HepG2 (cell line): ENCODE measurements around the gene CGREF1. TPM values are rescaled to one million over a fixed set of nuclear protein-coding genes. Genes with fewer than 3 reads are reported as not detected.

ENCODE experiments used
- GABPB1 ChIP-seq: IDR thresholded peaks from 2 replicates; pipeline ENCODE4 v1.6.1; 2016; ENCODE audit warnings: mild to moderate bottlenecking, missing genetic modification reagents, moderate library complexity, missing compliant biosample characterization
- GFI1 ChIP-seq: sonication (generic); formaldehyde crosslinking; IDR thresholded peaks from 2 replicates; pipeline ENCODE4 v1.5.0; 2020; ENCODE audit warnings: missing genetic modification reagents, mild to moderate bottlenecking, borderline replicate concordance
- HHEX ChIP-seq: IDR thresholded peaks from 2 replicates; pipeline ENCODE4 v1.6.1; 2016; ENCODE audit warnings: control low read depth
- IKZF4 ChIP-seq: sonication (generic); formaldehyde crosslinking; IDR thresholded peaks from 2 replicates; pipeline ENCODE4 v1.5.1; 2020; ENCODE audit warnings: borderline replicate concordance, mild to moderate bottlenecking, low read depth, missing genetic modification reagents; ENCODE audit errors: not compliant biosample characterization
- KLF12 ChIP-seq: sonication (generic); formaldehyde crosslinking; IDR thresholded peaks from 2 replicates; pipeline ENCODE4 v1.4.0; 2020; ENCODE audit warnings: missing genetic modification reagents, borderline replicate concordance
- MTF1 ChIP-seq: sonication (generic); formaldehyde crosslinking; IDR thresholded peaks from 2 replicates; pipeline ENCODE4 v1.5.0; 2020; ENCODE audit warnings: missing genetic modification reagents
- NCOA2 ChIP-seq: sonication (generic); formaldehyde crosslinking; IDR thresholded peaks from 2 replicates; pipeline ENCODE4 v1.8.0; 2022; ENCODE audit warnings: inconsistent platforms
- ONECUT2 ChIP-seq: sonication (generic); formaldehyde crosslinking; IDR thresholded peaks from 2 replicates; pipeline ENCODE4 v1.4.0; 2020; ENCODE audit warnings: missing genetic modification reagents
- PITX1 ChIP-seq: sonication (generic); formaldehyde crosslinking; IDR thresholded peaks from 2 replicates; pipeline ENCODE4 v1.5.1; 2020; ENCODE audit warnings: mild to moderate bottlenecking, missing genetic modification reagents
- RAD21 ChIP-seq: fragments of 450-650 bp; formaldehyde crosslinking; IDR thresholded peaks from 2 replicates; pipeline ENCODE4 v1.5.0; 2020; ENCODE audit warnings: mild to moderate bottlenecking
- SIX4 ChIP-seq: sonication (generic); formaldehyde crosslinking; IDR thresholded peaks from 2 replicates; pipeline ENCODE4 v1.4.0; 2020; ENCODE audit warnings: missing genetic modification reagents
- SOX5 ChIP-seq: IDR thresholded peaks from 2 replicates; pipeline ENCODE4 v1.6.1; 2016; ENCODE audit warnings: borderline replicate concordance
- SRY ChIP-seq: sonication (generic); formaldehyde crosslinking; IDR thresholded peaks from 2 replicates; pipeline ENCODE4 v1.8.0; 2022; ENCODE audit warnings: mild to moderate bottlenecking, missing genetic modification reagents
- STAT5B ChIP-seq: sonication (generic); formaldehyde crosslinking; IDR thresholded peaks from 2 replicates; pipeline ENCODE4 v1.4.0; 2020; ENCODE audit warnings: missing genetic modification reagents
- TAF15 ChIP-seq: fragments of 200-400 bp; formaldehyde crosslinking; IDR thresholded peaks from one replicate; pipeline ENCODE4 v1.6.1; 2018; ENCODE audit warnings: mild to moderate bottlenecking, low read depth, low read length; ENCODE audit not compliant: poor library complexity, severe bottlenecking
- ZKSCAN8 ChIP-seq: IDR thresholded peaks from 2 replicates; pipeline ENCODE4 v1.6.1; 2016; ENCODE audit warnings: borderline replicate concordance, missing genetic modification reagents, missing compliant biosample characterization
- ZNF430 ChIP-seq: sonication (generic); formaldehyde crosslinking; IDR thresholded peaks from 2 replicates; pipeline ENCODE4 v1.9.0; 2021; ENCODE audit warnings: mild to moderate bottlenecking, missing genetic modification reagents
- ZNF441 ChIP-seq: sonication (generic); formaldehyde crosslinking; IDR thresholded peaks from 2 replicates; pipeline ENCODE4 v1.7.0; 2021; ENCODE audit warnings: missing genetic modification reagents, borderline replicate concordance
- ZNF496 ChIP-seq: sonication (generic); formaldehyde crosslinking; IDR thresholded peaks from 2 replicates; pipeline ENCODE4 v1.8.1; 2023; ENCODE audit warnings: mild to moderate bottlenecking, moderate library complexity, missing genetic modification reagents; ENCODE audit not compliant: insufficient replicate concordance
- ZNF552 ChIP-seq: sonication (generic); formaldehyde crosslinking; IDR thresholded peaks from 2 replicates; pipeline ENCODE4 v1.9.0; 2022; ENCODE audit warnings: missing genetic modification reagents, mild to moderate bottlenecking, borderline replicate concordance
- ZNF558 ChIP-seq: sonication (generic); formaldehyde crosslinking; IDR thresholded peaks from 2 replicates; pipeline ENCODE4 v1.9.0; 2022; ENCODE audit warnings: mild to moderate bottlenecking, missing genetic modification reagents, borderline replicate concordance
- ZNF563 ChIP-seq: sonication (generic); formaldehyde crosslinking; IDR thresholded peaks from 2 replicates; pipeline ENCODE4 v1.8.0; 2022; ENCODE audit warnings: mild to moderate bottlenecking, moderate library complexity, missing genetic modification reagents
- ZNF766 ChIP-seq: sonication (generic); formaldehyde crosslinking; IDR thresholded peaks from 2 replicates; pipeline ENCODE4 v1.5.0; 2020; ENCODE audit warnings: missing genetic modification reagents, borderline replicate concordance
- polyA plus RNA-seq, 8 experiments: library from polyadenylated mRNA; depleted of rRNA in 3 of 8; stranded (reverse) in 7 of 8; unstranded in 1 of 8; fragments of >200 nt; fragmentation: Illumina TruSeq in 4 of 8; extraction: Trizol in 4 of 8; gene quantifications; 2 replicates each; pipeline versions ENCODE4 v1.2.1 to v1.2.3, GENCODE V29; 2011 to 2016; ENCODE audit warnings: low read depth in 4 of 8, missing spikeins in 1 of 8, mixed read lengths in 1 of 8; ENCODE audit not compliant: insufficient read depth in 1 of 8
- total RNA-seq, 5 experiments: library from RNA; depleted of rRNA; stranded (reverse); fragments of >200 nt; fragmentation: Illumina TruSeq; extraction: Trizol; gene quantifications; 2 replicates each; pipeline ENCODE4 v1.2.3, GENCODE V29; 2016; ENCODE audit warnings: low read depth in 1 of 5
- TF ChIP-seq, protein P1 (sequence below): sonication (generic); formaldehyde crosslinking; IDR thresholded peaks from 2 replicates; pipeline ENCODE4 v1.4.0; 2020; ENCODE audit warnings: missing genetic modification reagents, borderline replicate concordance
- TF ChIP-seq, protein P2 (sequence below): IDR thresholded peaks from 2 replicates; pipeline ENCODE4 v1.6.1; 2016

CGREF1 gene
- total and polyA plus RNA-seq, 2 of the 13 experiments (the other 11 are each of a cell fraction or from before 2014, with no cell fraction given) = 13.9 to 23.4 TPM

DNA sequence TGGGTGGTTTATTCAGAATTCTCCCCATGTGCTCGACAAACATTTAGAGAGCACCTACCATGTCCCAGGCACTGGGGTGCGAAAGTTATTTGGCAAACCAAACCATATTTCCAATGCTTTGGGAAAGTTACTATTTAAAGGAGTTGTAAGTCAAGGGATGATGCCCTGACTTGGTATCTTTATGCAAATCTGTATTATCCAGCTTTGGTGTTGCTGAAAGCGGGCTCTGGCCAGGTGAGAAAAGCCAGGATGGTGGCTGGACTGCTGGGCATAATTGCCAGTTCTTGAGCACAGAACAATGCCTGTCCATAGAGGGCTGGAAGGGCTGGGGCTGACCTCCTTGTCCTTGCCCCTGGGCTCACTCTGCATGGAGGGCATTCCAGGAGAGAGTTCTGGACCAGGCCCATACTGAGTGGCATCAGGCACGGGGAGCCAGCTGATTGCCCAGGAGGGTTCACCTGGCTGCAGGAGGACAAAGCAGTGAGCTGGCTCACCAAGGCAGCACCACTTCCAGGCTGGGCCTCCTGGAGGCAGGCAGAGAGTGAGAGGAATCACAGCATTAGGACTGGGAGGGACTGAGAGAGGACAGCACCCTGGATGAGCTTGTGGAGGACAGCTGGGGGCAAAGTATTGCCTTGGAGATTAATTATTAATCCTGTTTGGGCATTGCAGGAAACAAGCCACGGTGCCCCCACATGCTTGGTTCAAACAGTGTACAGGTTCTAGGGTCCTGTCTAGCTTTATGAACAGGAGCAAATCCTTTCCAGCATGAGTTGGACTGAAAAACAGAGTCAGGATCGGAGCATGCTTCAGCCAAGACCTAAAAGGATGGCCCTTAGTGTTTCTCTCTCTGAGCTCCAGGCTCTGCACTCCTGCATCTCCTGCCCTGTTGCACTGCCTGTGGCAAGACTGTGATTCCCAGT lies 25.2 kb downstream of the CGREF1 start (continued):
- TF ChIP-seq ZNF563 (CRISPR knock-in tag) (no peak; the same call in 1 of the 2 replicates), SRY (no peak), TAF15 (no peak), HHEX (0 out of 2 replicates have a peak, but pooled peaks have one; percentile 12), SOX5 (CRISPR knock-in tag) (peak; percentile 72; the same call in 1 of the 2 replicates), MTF1 (no peak), ZNF558 (no peak; the same call in 1 of the 2 replicates), SIX4 (CRISPR knock-in tag) (peak; percentile 49; the same call in 1 of the 2 replicates), GABPB1 (CRISPR knock-in tag) (peak; percentile 40; the same call in 1 of the 2 replicates), ZKSCAN8 (CRISPR knock-in tag) (no peak), ONECUT2 (CRISPR knock-in tag) (no peak; the same call in 1 of the 2 replicates), STAT5B (CRISPR knock-in tag) (peak; percentile 83; the same call in 1 of the 2 replicates), GFI1 (CRISPR knock-in tag) (peak; percentile 94), ZNF441 (CRISPR knock-in tag) (peak; percentile 88; the same call in 1 of the 2 replicates), ZNF552 (CRISPR knock-in tag) (0 out of 2 replicates have a peak, but pooled peaks have one; percentile 6), RAD21 (peak; percentile 25; the same call in 1 of the 2 replicates), ZNF496 (no peak), IKZF4 (no peak), ZNF766 (CRISPR knock-in tag) (no peak), PITX1 (CRISPR knock-in tag) (peak; percentile 96), KLF12 (CRISPR knock-in tag) (no peak), ZNF430 (CRISPR knock-in tag) (peak; percentile 70; the same call in 1 of the 2 replicates), NCOA2 (peak; percentile 70)
- TF ChIP-seq, protein P1, sequence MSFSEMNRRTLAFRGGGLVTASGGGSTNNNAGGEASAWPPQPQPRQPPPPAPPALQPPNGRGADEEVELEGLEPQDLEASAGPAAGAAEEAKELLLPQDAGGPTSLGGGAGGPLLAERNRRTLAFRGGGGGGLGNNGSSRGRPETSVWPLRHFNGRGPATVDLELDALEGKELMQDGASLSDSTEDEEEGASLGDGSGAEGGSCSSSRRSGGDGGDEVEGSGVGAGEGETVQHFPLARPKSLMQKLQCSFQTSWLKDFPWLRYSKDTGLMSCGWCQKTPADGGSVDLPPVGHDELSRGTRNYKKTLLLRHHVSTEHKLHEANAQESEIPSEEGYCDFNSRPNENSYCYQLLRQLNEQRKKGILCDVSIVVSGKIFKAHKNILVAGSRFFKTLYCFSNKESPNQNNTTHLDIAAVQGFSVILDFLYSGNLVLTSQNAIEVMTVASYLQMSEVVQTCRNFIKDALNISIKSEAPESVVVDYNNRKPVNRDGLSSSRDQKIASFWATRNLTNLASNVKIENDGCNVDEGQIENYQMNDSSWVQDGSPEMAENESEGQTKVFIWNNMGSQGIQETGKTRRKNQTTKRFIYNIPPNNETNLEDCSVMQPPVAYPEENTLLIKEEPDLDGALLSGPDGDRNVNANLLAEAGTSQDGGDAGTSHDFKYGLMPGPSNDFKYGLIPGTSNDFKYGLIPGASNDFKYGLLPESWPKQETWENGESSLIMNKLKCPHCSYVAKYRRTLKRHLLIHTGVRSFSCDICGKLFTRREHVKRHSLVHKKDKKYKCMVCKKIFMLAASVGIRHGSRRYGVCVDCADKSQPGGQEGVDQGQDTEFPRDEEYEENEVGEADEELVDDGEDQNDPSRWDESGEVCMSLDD = no peak
- TF ChIP-seq, protein P2, sequence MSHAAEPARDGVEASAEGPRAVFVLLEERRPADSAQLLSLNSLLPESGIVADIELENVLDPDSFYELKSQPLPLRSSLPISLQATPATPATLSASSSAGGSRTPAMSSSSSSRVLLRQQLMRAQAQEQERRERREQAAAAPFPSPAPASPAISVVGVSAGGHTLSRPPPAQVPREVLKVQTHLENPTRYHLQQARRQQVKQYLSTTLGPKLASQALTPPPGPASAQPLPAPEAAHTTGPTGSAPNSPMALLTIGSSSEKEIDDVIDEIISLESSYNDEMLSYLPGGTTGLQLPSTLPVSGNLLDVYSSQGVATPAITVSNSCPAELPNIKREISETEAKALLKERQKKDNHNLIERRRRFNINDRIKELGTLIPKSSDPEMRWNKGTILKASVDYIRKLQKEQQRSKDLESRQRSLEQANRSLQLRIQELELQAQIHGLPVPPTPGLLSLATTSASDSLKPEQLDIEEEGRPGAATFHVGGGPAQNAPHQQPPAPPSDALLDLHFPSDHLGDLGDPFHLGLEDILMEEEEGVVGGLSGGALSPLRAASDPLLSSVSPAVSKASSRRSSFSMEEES (CRISPR knock-in tag) = peak; percentile 57; the same call in 1 of the 2 replicates
